MM.1S (cell line): ENCODE data around the gene USP10.

ENCODE experiments used
- DNase-seq: peaks from one replicate; pipeline ENCODE4 v3.0.0-alpha.2; 2015
- H2AFZ ChIP-seq: fragments of 300-600 bp; sonication (generic); 2 replicates; pipeline ENCODE4 v1.6.0; 2016; ENCODE audit warnings: antibody characterized with exemption, low read length
- H3F3A ChIP-seq: fragments of 300-600 bp; sonication (generic); 2 replicates; pipeline ENCODE4 v1.6.1; 2016; ENCODE audit warnings: mild to moderate bottlenecking, antibody characterized with exemption, low read length, moderate library complexity, mixed read lengths; ENCODE audit not compliant: insufficient read depth
- H3K27ac ChIP-seq: fragments of 300-600 bp; sonication (generic); 2 replicates; pipeline ENCODE4 v1.5.1; 2016; ENCODE audit warnings: mild to moderate bottlenecking, low read length
- H3K27me3 ChIP-seq: fragments of 300-600 bp; sonication (generic); replicated peaks from 2 replicates; pipeline ENCODE4 v1.6.0; 2016; ENCODE audit warnings: low read length; ENCODE audit not compliant: insufficient read depth
- H3K36me3 ChIP-seq: fragments of 300-600 bp; sonication (generic); replicated peaks from 2 replicates; pipeline ENCODE4 v1.6.1; 2016; ENCODE audit warnings: mild to moderate bottlenecking, low read length, mixed read lengths; ENCODE audit not compliant: insufficient read depth
- H3K4me1 ChIP-seq: fragments of 300-600 bp; sonication (generic); 2 replicates; pipeline ENCODE4 v1.6.1; 2016; ENCODE audit warnings: low read length, mixed read lengths
- H3K4me2 ChIP-seq: fragments of 300-600 bp; sonication (generic); 2 replicates; pipeline ENCODE4 v1.6.0; 2016; ENCODE audit warnings: low read depth, low read length
- H3K4me3 ChIP-seq: fragments of 300-600 bp; sonication (generic); 2 replicates; pipeline ENCODE4 v1.5.1; 2016; ENCODE audit warnings: low read length, mixed read lengths
- H3K79me2 ChIP-seq: fragments of 300-600 bp; sonication (generic); 2 replicates; pipeline ENCODE4 v1.6.1; 2016; ENCODE audit warnings: mixed run types, low read length, mixed read lengths
- H3K9ac ChIP-seq: fragments of 300-600 bp; sonication (generic); 2 replicates; pipeline ENCODE4 v1.6.1; 2016; ENCODE audit warnings: low read length, mixed read lengths
- H3K9me2 ChIP-seq: fragments of 300-600 bp; sonication (generic); replicated peaks from 2 replicates; pipeline ENCODE4 v1.6.1; 2016; ENCODE audit warnings: mild to moderate bottlenecking, low read length, mixed read lengths; ENCODE audit not compliant: insufficient read depth
- H3K9me3 ChIP-seq: fragments of 300-600 bp; sonication (generic); replicated peaks from 2 replicates; pipeline ENCODE4 v1.6.1; 2016; ENCODE audit warnings: mild to moderate bottlenecking, low read length, mixed read lengths; ENCODE audit not compliant: insufficient read depth
- H4K20me1 ChIP-seq: fragments of 300-600 bp; sonication (generic); 2 replicates; pipeline ENCODE4 v1.6.1; 2016; ENCODE audit warnings: mild to moderate bottlenecking, low read length, moderate library complexity, mixed read lengths; ENCODE audit not compliant: insufficient read depth
- EZH2 ChIP-seq: fragments of 300-600 bp; sonication (generic); optimal IDR thresholded peaks from 2 replicates; pipeline ENCODE3; 2017; ENCODE audit warnings: low read depth, mild to moderate bottlenecking, antibody characterized with exemption, low read length, mixed read lengths
- EZH2phosphoT487 ChIP-seq: fragments of 300-600 bp; sonication (generic); IDR thresholded peaks from 2 replicates; pipeline ENCODE4 v1.6.1; 2018; ENCODE audit warnings: antibody characterized with exemption, low read length
- TF ChIP-seq, protein P1 (sequence below): fragments of 300-600 bp; sonication (generic); IDR thresholded peaks from 2 replicates; pipeline ENCODE4 v1.5.1; 2016; ENCODE audit warnings: antibody characterized with exemption, low read length, mixed read lengths

USP10 gene

DNA sequence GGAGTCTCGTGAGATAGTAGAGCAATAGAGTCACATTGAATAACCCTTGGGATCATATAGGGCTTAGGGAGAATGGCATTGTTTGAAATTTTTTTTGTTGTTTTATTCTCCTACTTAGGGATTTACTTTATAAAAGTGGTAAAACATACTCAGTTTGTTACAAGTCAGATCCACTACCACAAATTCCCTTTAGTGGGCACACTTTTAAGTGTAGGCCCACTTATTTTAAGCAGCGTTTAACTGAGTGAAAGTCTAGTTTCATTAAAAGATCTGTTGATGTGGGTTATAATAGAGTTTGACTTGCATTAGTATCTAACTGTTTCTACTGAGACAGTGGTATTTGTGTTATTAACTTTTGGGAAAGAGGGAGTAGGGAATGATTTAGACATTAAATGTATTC, 49.3 kb downstream of the USP10 start:
- H3K36me3 ChIP-seq, result no peaks in the 10 kb centered on the region

DNA sequence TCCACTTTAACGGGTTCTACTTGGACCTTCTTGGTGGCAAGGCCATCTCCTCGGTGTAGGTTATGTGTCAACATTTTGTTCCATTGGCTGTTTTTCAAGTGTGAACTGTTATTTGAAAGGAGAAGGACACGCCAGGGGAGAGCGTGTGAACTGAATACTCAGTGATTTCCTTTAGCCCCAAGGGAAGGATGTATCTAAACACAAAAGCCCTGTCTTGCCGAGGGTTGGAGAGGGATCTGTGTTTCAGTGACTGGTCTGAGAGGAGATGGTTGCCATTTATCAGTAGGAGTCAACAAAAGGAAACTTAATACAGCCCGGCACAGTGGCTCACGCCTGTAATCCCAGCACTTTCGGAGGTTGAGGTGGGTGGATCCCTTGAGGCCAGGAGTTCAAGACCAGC, 50.0 kb downstream of the USP10 start:
- no peaks in the 10 kb centered on the region for H3K27me3 ChIP-seq
- no peak overlapping the region for H3K9ac ChIP-seq
- 0 out of 2 replicates have a peak, but pooled peaks cover 11% of the 10 kb centered on the region for H4K20me1 ChIP-seq
- no peak overlapping the region for H3K27ac ChIP-seq
- TF ChIP-seq, protein P1, sequence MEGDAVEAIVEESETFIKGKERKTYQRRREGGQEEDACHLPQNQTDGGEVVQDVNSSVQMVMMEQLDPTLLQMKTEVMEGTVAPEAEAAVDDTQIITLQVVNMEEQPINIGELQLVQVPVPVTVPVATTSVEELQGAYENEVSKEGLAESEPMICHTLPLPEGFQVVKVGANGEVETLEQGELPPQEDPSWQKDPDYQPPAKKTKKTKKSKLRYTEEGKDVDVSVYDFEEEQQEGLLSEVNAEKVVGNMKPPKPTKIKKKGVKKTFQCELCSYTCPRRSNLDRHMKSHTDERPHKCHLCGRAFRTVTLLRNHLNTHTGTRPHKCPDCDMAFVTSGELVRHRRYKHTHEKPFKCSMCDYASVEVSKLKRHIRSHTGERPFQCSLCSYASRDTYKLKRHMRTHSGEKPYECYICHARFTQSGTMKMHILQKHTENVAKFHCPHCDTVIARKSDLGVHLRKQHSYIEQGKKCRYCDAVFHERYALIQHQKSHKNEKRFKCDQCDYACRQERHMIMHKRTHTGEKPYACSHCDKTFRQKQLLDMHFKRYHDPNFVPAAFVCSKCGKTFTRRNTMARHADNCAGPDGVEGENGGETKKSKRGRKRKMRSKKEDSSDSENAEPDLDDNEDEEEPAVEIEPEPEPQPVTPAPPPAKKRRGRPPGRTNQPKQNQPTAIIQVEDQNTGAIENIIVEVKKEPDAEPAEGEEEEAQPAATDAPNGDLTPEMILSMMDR, result no peak
- TF ChIP-seq EZH2phosphoT487, result no peak
- TF ChIP-seq EZH2, result no peak
- peaks cover 7% of the 10 kb centered on the region; the same call in 1 of the 2 replicates for H3F3A ChIP-seq
- no peaks in the 10 kb centered on the region for H3K36me3 ChIP-seq
- peaks cover 12% of the 10 kb centered on the region for H3K79me2 ChIP-seq
- no peak overlapping the region for H2AFZ ChIP-seq
- no peak overlapping the region for H3K4me3 ChIP-seq
- DNase-seq, result no peak
- peaks cover 15% of the 10 kb centered on the region for H3K4me1 ChIP-seq
- H3K9me2 ChIP-seq, result no peaks in the 10 kb centered on the region
- no peak overlapping the region for H3K4me2 ChIP-seq
- H3K9me3 ChIP-seq, result no peaks in the 10 kb centered on the region

More for the DNA sequence above, 49.3 kb downstream of the USP10 start:
- Histone ChIP-seq H3K4me2 (no peak overlapping the region), H3K9me2 (no peaks in the 10 kb centered on the region), H3K4me3 (no peak overlapping the region), H3K27ac (no peak overlapping the region), H2AFZ (no peak overlapping the region), H3K9me3 (no peaks in the 10 kb centered on the region), H3F3A (peaks cover 7% of the 10 kb centered on the region; the same call in 1 of the 2 replicates), H3K9ac (no peak overlapping the region), H3K4me1 (peaks cover 15% of the 10 kb centered on the region), H3K27me3 (no peaks in the 10 kb centered on the region), H4K20me1 (0 out of 2 replicates have a peak, but pooled peaks cover 11% of the 10 kb centered on the region), H3K79me2 (peaks cover 9% of the 10 kb centered on the region)
- no peak for DNase-seq
- TF ChIP-seq EZH2 (no peak), EZH2phosphoT487 (no peak)
- TF ChIP-seq, protein P1, result no peak

DNA sequence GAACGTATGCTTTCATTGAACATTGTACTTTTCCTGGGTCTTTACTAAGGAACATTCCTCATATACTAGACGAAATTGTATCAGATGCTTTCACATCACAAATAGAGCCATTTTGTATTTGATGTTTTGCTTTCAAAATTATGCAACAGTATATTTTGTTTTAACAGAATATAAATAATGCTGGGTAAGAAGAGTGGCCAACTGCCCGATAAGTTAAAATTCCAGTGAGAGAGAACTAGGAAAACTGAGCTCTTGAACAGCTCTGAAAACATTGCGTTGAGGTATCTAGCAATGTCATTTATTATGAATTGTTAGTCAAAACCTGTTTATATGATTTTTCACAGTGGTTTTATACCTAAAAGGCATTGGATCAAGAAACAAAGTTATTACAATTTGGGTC, 50.8 kb downstream of the USP10 start:
- Histone ChIP-seq H3K4me1 (peaks cover 15% of the 10 kb centered on the region), H3K9me2 (no peaks in the 10 kb centered on the region), H2AFZ (no peak overlapping the region), H3K4me2 (no peak overlapping the region), H3K9me3 (no peaks in the 10 kb centered on the region), H3K4me3 (no peak overlapping the region), H3K27ac (no peak overlapping the region), H3K9ac (no peak overlapping the region), H4K20me1 (0 out of 2 replicates have a peak, but pooled peaks cover 11% of the 10 kb centered on the region), H3F3A (peaks cover 7% of the 10 kb centered on the region; the same call in 1 of the 2 replicates), H3K27me3 (no peaks in the 10 kb centered on the region), H3K79me2 (peaks cover 19% of the 10 kb centered on the region), H3K36me3 (no peaks in the 10 kb centered on the region)
- TF ChIP-seq EZH2, result no peak
- TF ChIP-seq, protein P1, result no peak
- no peak for TF ChIP-seq EZH2phosphoT487
- no peak for DNase-seq
